Tibial nerve (tissue), 4 donors: ENCODE measurements around the gene HIRIP3.

Experiments
- CTCF ChIP-seq, 5 experiments: fragments of 200-600 bp in 3 of 5; fragments of 450-650 bp in 2 of 5; sonication (generic) in 3 of 5; IDR thresholded peaks; one replicate each; pipeline ENCODE4 v1.5.1; 2016 to 2019; ENCODE audit warnings: antibody characterized with exemption in 5 of 5, mild to moderate bottlenecking in 3 of 5, moderate library complexity in 2 of 5
- EP300 ChIP-seq, 2 donors: sonication (generic); formaldehyde crosslinking; IDR thresholded peaks; one replicate each; pipeline ENCODE4 v1.6.1; 2017; ENCODE audit warnings: antibody characterized with exemption in 2 of 2, mild to moderate bottlenecking in 1 of 2
- POLR2A ChIP-seq, 2 donors: fragments of 450-650 bp; IDR thresholded peaks; one replicate each; pipeline ENCODE4 v1.6.1; 2017; ENCODE audit warnings: antibody characterized with exemption in 2 of 2, mild to moderate bottlenecking in 2 of 2, moderate library complexity in 2 of 2

GRCh38 chr16:29978081-29978480, 17.3 kb downstream of the HIRIP3 start:
- TF ChIP-seq CTCF (IDR thresholded peaks at IDR 0.05) = no peak
- no peak for TF ChIP-seq EP300 (IDR thresholded peaks at IDR 0.05)
- TF ChIP-seq POLR2A (IDR thresholded peaks at IDR 0.05) = no peak
